HepG2 (cell line): ENCODE measurements around the gene MACROD2. TPM values are rescaled to one million over a fixed set of nuclear protein-coding genes. Genes with fewer than 3 reads are reported as not detected.

Source experiments
- ATAC-seq: fragments of 200-7000 bp; cut with Tn5 transposase; 3 replicates; pipeline ENCODE4 v1.9.1; 2020; ENCODE audit warnings: mild to moderate bottlenecking, moderate library complexity
- BruUV-seq: library from RNA; stranded (reverse); fragments of 400-500 nt; replicated peaks from 2 replicates; lab custom pipeline; 2021; lab: Mats Ljungman, UMichigan
- CTCF ChIA-PET: fragments of 300-600 bp; formaldehyde crosslinking; extraction: SDS; loops from one replicate; lab custom pipeline; 2021; ENCODE audit warnings: low total read pairs, inconsistent platforms, low intra/inter-chr PET ratio; lab: Yijun Ruan, JAX
- POLR2A ChIA-PET: fragments of 350-600 bp; sonication (Branson Sonifier 250); formaldehyde crosslinking; loops from one replicate; lab custom pipeline; 2020; ENCODE audit warnings: antibody characterized with exemption, inconsistent platforms; lab: Yijun Ruan, JAX
- DNase-seq: peaks from one replicate; pipeline ENCODE4 v3.0.0-alpha.2; 2015; ENCODE audit warnings: low spot score
- FAIRE-seq: peaks from 3 replicates; lab custom pipeline; 2011; peaks lifted over from hg19 to GRCh38; lab: Jason Lieb, UNC
- H2AFZ ChIP-seq: one replicate; pipeline ENCODE4 v1.6.1; 2011; ENCODE audit warnings: low read length, inconsistent platforms
- H3K27ac ChIP-seq: fragments of 300-600 bp; 3 replicates; pipeline ENCODE4 v1.8.0; 2011; ENCODE audit warnings: mixed run types, mild to moderate bottlenecking, mixed read lengths, low read length, inconsistent platforms; ENCODE audit not compliant: insufficient read depth; ENCODE audit errors: extremely low read length
- H3K27me3 ChIP-seq, 2 experiments: fragments of 200-600 bp in 1 of 2; 2 replicates in 1 of 2; 3 replicates in 1 of 2; pipeline versions ENCODE4 v1.6.0 to v1.8.0; 2011; ENCODE audit warnings: low read length in 2 of 2, mild to moderate bottlenecking in 2 of 2, moderate library complexity in 2 of 2, inconsistent platforms in 1 of 2; ENCODE audit not compliant: insufficient read depth in 2 of 2, control insufficient read depth in 1 of 2
- H3K36me3 ChIP-seq, 2 experiments: fragments of 200-600 bp in 1 of 2; replicated peaks in 1 of 2; 2 replicates in 1 of 2; 3 replicates in 1 of 2; pipeline versions ENCODE4 v1.5.1 to v1.8.0; 2011; ENCODE audit warnings: low read length in 2 of 2, inconsistent platforms in 1 of 2; ENCODE audit not compliant: insufficient read depth in 2 of 2, control insufficient read depth in 1 of 2
- H3K4me1 ChIP-seq: 2 replicates; pipeline ENCODE4 v1.5.1; 2012; ENCODE audit warnings: low read length, inconsistent platforms; ENCODE audit not compliant: insufficient read depth
- H3K4me2 ChIP-seq: 2 replicates; pipeline ENCODE4 v1.6.0; 2011; ENCODE audit warnings: low read depth, low read length, inconsistent platforms
- H3K4me3 ChIP-seq, 3 experiments: fragments of 200-600 bp in 1 of 3; sonication (generic), shearing (Covaris generic) in 1 of 3; replicated peaks in 1 of 3; 2 replicates each; pipeline ENCODE4 v1.5.1; 2011 to 2016; ENCODE audit warnings: low read length in 3 of 3, inconsistent platforms in 2 of 3, low read depth in 2 of 3, mild to moderate bottlenecking in 2 of 3, control low read depth in 1 of 3, mixed read lengths in 1 of 3; ENCODE audit not compliant: insufficient read depth in 1 of 3
- H3K79me2 ChIP-seq: one replicate; pipeline ENCODE4 v1.6.1; 2011; ENCODE audit warnings: low read length, inconsistent platforms; ENCODE audit not compliant: insufficient read depth
- H3K9ac ChIP-seq: 2 replicates; pipeline ENCODE4 v1.6.0; 2011; ENCODE audit warnings: mild to moderate bottlenecking, low read depth, low read length, inconsistent platforms; ENCODE audit not compliant: insufficient read depth
- H3K9me3 ChIP-seq: 2 replicates; pipeline ENCODE4 v1.5.1; 2012; ENCODE audit warnings: mild to moderate bottlenecking, low read length
- H4K20me1 ChIP-seq: 2 replicates; pipeline ENCODE4 v1.6.0; 2011; ENCODE audit warnings: inconsistent platforms, mild to moderate bottlenecking, low read length, moderate library complexity; ENCODE audit not compliant: insufficient read depth
- ATF7-NPFF ChIP-seq: sonication (generic); formaldehyde crosslinking; IDR thresholded peaks from 2 replicates; pipeline ENCODE4 v1.8.1; 2023; ENCODE audit warnings: mild to moderate bottlenecking, low read depth, missing genetic modification reagents, moderate library complexity
- ELF3 ChIP-seq: IDR thresholded peaks from 2 replicates; pipeline ENCODE4 v1.6.1; 2016; ENCODE audit warnings: missing genetic modification reagents, missing compliant biosample characterization
- FOXK2 ChIP-seq: fragments of 450-650 bp; IDR thresholded peaks from 2 replicates; pipeline ENCODE4 v1.6.1; 2016
- MIXL1 ChIP-seq: IDR thresholded peaks from 2 replicates; pipeline ENCODE4 v1.6.1; 2016
- MTF2 ChIP-seq: sonication (generic); formaldehyde crosslinking; IDR thresholded peaks from 2 replicates; pipeline ENCODE4 v1.5.0; 2020; ENCODE audit warnings: missing genetic modification reagents, borderline replicate concordance
- MZF1 ChIP-seq: sonication (generic); formaldehyde crosslinking; IDR thresholded peaks from 2 replicates; pipeline ENCODE4 v1.8.1; 2023; ENCODE audit warnings: mild to moderate bottlenecking, missing genetic modification reagents, borderline replicate concordance
- NCOA2 ChIP-seq: sonication (generic); formaldehyde crosslinking; IDR thresholded peaks from 2 replicates; pipeline ENCODE4 v1.8.0; 2022; ENCODE audit warnings: inconsistent platforms
- PHF5A ChIP-seq: IDR thresholded peaks from one replicate; pipeline ENCODE4 v1.6.1; 2018; ENCODE audit warnings: low read depth, missing genetic modification reagents; ENCODE audit not compliant: unreplicated experiment
- RXRB ChIP-seq: IDR thresholded peaks from 2 replicates; pipeline ENCODE4 v1.6.1; 2016; ENCODE audit warnings: borderline replicate concordance, missing genetic modification reagents, missing compliant biosample characterization
- SNAPC2 ChIP-seq: sonication (generic); formaldehyde crosslinking; IDR thresholded peaks from 2 replicates; pipeline ENCODE4 v1.8.1; 2022; ENCODE audit warnings: mild to moderate bottlenecking, missing genetic modification reagents
- WIZ ChIP-seq: sonication (generic); formaldehyde crosslinking; IDR thresholded peaks from 2 replicates; pipeline ENCODE4 v1.5.1; 2020; ENCODE audit warnings: mild to moderate bottlenecking, missing genetic modification reagents
- ZFP36 ChIP-seq: fragments of 150-350 bp; IDR thresholded peaks from 2 replicates; pipeline ENCODE4 v1.6.1; 2018; ENCODE audit warnings: borderline replicate concordance, low read length, low read depth; ENCODE audit not compliant: partially characterized antibody
- ZNF12 ChIP-seq: sonication (generic); formaldehyde crosslinking; IDR thresholded peaks from 2 replicates; pipeline ENCODE4 v1.5.0; 2020; ENCODE audit warnings: missing genetic modification reagents
- ZNF224 ChIP-seq: sonication (generic); formaldehyde crosslinking; IDR thresholded peaks from 2 replicates; pipeline ENCODE4 v1.5.0; 2020; ENCODE audit warnings: mild to moderate bottlenecking, missing genetic modification reagents
- ZNF333 ChIP-seq: sonication (generic); formaldehyde crosslinking; IDR thresholded peaks from 2 replicates; pipeline ENCODE4 v1.4.0; 2020; ENCODE audit warnings: mild to moderate bottlenecking, missing genetic modification reagents, borderline replicate concordance
- ZNF589 ChIP-seq: sonication (generic); formaldehyde crosslinking; conservative IDR thresholded peaks from 2 replicates; pipeline ENCODE4 v1.8.0; 2022; ENCODE audit warnings: mild to moderate bottlenecking, moderate library complexity, missing genetic modification reagents
- ZNF605 ChIP-seq: sonication (generic); formaldehyde crosslinking; IDR thresholded peaks from 2 replicates; pipeline ENCODE4 v1.8.0; 2022; ENCODE audit warnings: mild to moderate bottlenecking, missing genetic modification reagents
- WGBS: methylation state at CpG from one replicate; pipeline ENCODE4 v1.1.6; 2017; ENCODE audit warnings: low lambda C conversion rate; 5-methylcytosine and 5-hydroxymethylcytosine counted together
- in situ Hi-C: cut with HindIII; loops from 2 replicates; pipeline ENCODE4 v1.10.0; 2017; ENCODE audit warnings: low pct_unique_long_range_greater_than_20kb; ENCODE audit not compliant: extremely low pct_ligation_motif_present
- intact Hi-C: fragments of 100-400 bp; cut with micrococcal nuclease; formaldehyde crosslinking; loops from one replicate; pipeline ENCODE4 v1.10.0; 2022; ENCODE audit not compliant: unreplicated experiment
- polyA plus RNA-seq, 8 experiments: library from polyadenylated mRNA; depleted of rRNA in 3 of 8; stranded (reverse) in 7 of 8; unstranded in 1 of 8; fragments of >200 nt; fragmentation: Illumina TruSeq in 4 of 8; extraction: Trizol in 4 of 8; gene quantifications; 2 replicates each; pipeline versions ENCODE4 v1.2.1 to v1.2.3, GENCODE V29; 2011 to 2016; ENCODE audit warnings: low read depth in 4 of 8, missing spikeins in 1 of 8, mixed read lengths in 1 of 8; ENCODE audit not compliant: insufficient read depth in 1 of 8
- total RNA-seq, 5 experiments: library from RNA; depleted of rRNA; stranded (reverse); fragments of >200 nt; fragmentation: Illumina TruSeq; extraction: Trizol; gene quantifications; 2 replicates each; pipeline ENCODE4 v1.2.3, GENCODE V29; 2016; ENCODE audit warnings: low read depth in 1 of 5
- TF ChIP-seq, protein P1 (sequence below): sonication (generic); formaldehyde crosslinking; IDR thresholded peaks from 2 replicates; pipeline ENCODE4 v1.5.0; 2020; ENCODE audit warnings: mild to moderate bottlenecking, missing genetic modification reagents, moderate library complexity
- TF ChIP-seq, protein P2 (sequence below): sonication (generic); formaldehyde crosslinking; IDR thresholded peaks from 2 replicates; pipeline ENCODE4 v1.4.0; 2020; ENCODE audit warnings: missing genetic modification reagents; ENCODE audit errors: not compliant biosample characterization
- TF ChIP-seq, protein P3 (sequence below): sonication (generic); formaldehyde crosslinking; IDR thresholded peaks from 2 replicates; pipeline ENCODE4 v1.5.0; 2020; ENCODE audit warnings: mild to moderate bottlenecking, missing genetic modification reagents, borderline replicate concordance

Gene MACROD2
- total and polyA plus RNA-seq, 2 of the 13 experiments (the other 11 are each of a cell fraction or from before 2014, with no cell fraction given): 0.13 to 0.51 TPM

DNA sequence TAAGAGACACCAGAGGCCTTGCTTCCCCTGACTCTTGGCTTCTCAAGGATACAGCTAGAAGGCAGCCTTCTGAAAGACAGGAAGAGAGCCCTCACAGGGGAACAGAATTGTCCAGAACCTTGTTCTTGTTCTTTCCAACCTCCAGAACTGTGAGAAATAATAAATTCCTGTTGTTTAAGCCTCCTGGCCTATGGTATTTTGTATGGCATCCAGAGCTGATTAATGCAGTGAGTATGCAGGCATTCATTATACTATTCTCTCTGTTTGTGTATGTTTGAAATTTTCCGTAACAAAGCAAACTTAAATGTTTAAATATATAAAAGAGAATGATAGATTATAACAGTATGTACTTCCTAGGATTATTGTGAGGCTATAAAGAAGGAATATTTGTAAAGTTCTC, 1245.5 kb downstream of the MACROD2 start:
- Histone ChIP-seq H3K27ac (no peak overlapping the region), H3K9me3 (no peaks in the 10 kb centered on the region), H3K79me2 (no peaks in the 10 kb centered on the region), H3K4me3 (no peak overlapping the region), H2AFZ (no peak overlapping the region), H4K20me1 (no peaks in the 10 kb centered on the region), H3K36me3 (no peaks in the 10 kb centered on the region), H3K4me2 (no peak overlapping the region), H3K9ac (no peak overlapping the region), H3K4me1 (no peaks in the 10 kb centered on the region), H3K27me3 (no peaks in the 10 kb centered on the region)
- FAIRE-seq (no peak), ATAC-seq (no peak), DNase-seq (no peak)
- in situ Hi-C loops (loop anchor here (10.0 kb wide), 1 partner anchor 906 kb away; the partner anchor contains the start of gene FLRT3), intact Hi-C loops (no loop called here)
- ChIA-PET POLR2A (no interaction called here), CTCF (no interaction called here)
- BruUV-seq: no TSS peak
- 0% methylated on average over 1 of the region's 1 CpG for WGBS
- TF ChIP-seq, protein P1, sequence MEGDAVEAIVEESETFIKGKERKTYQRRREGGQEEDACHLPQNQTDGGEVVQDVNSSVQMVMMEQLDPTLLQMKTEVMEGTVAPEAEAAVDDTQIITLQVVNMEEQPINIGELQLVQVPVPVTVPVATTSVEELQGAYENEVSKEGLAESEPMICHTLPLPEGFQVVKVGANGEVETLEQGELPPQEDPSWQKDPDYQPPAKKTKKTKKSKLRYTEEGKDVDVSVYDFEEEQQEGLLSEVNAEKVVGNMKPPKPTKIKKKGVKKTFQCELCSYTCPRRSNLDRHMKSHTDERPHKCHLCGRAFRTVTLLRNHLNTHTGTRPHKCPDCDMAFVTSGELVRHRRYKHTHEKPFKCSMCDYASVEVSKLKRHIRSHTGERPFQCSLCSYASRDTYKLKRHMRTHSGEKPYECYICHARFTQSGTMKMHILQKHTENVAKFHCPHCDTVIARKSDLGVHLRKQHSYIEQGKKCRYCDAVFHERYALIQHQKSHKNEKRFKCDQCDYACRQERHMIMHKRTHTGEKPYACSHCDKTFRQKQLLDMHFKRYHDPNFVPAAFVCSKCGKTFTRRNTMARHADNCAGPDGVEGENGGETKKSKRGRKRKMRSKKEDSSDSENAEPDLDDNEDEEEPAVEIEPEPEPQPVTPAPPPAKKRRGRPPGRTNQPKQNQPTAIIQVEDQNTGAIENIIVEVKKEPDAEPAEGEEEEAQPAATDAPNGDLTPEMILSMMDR: no peak
- no peak for TF ChIP-seq ZNF589 (CRISPR knock-in tag)
- no peak for TF ChIP-seq ZNF224 (CRISPR knock-in tag)
- no peak for TF ChIP-seq MZF1 (CRISPR knock-in tag)
- TF ChIP-seq ZNF12: no peak
- TF ChIP-seq ZFP36: no peak
- TF ChIP-seq SNAPC2 (CRISPR knock-in tag): no peak
- no peak for TF ChIP-seq MIXL1 (CRISPR knock-in tag)
- TF ChIP-seq NCOA2: no peak
- TF ChIP-seq, protein P2, sequence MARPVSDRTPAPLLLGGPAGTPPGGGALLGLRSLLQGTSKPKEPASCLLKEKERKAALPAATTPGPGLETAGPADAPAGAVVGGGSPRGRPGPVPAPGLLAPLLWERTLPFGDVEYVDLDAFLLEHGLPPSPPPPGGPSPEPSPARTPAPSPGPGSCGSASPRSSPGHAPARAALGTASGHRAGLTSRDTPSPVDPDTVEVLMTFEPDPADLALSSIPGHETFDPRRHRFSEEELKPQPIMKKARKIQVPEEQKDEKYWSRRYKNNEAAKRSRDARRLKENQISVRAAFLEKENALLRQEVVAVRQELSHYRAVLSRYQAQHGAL: no peak
- TF ChIP-seq FOXK2: no peak
- no peak for TF ChIP-seq ZNF605
- TF ChIP-seq ZNF333 (CRISPR knock-in tag): no peak
- no peak for TF ChIP-seq ELF3
- TF ChIP-seq WIZ (CRISPR knock-in tag): no peak
- TF ChIP-seq PHF5A: no peak
- no peak for TF ChIP-seq ATF7-NPFF (CRISPR knock-in tag)
- TF ChIP-seq, protein P3, sequence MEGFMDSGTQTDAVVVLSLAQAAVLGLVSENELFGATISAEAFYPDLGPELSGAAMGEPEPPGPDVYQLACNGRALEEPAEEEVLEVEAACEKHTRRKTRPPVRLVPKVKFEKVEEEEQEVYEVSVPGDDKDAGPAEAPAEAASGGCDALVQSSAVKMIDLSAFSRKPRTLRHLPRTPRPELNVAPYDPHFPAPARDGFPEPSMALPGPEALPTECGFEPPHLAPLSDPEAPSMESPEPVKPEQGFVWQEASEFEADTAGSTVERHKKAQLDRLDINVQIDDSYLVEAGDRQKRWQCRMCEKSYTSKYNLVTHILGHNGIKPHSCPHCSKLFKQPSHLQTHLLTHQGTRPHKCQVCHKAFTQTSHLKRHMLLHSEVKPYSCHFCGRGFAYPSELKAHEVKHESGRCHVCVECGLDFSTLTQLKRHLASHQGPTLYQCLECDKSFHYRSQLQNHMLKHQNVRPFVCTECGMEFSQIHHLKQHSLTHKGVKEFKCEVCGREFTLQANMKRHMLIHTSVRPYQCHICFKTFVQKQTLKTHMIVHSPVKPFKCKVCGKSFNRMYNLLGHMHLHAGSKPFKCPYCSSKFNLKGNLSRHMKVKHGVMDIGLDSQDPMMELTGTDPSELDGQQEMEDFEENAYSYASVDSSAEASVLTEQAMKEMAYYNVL (CRISPR knock-in tag): no peak
- TF ChIP-seq RXRB (CRISPR knock-in tag): no peak
- no peak for TF ChIP-seq MTF2 (CRISPR knock-in tag)
